ENCODE data around the gene FGF11. TPM values are rescaled to one million over a fixed set of nuclear protein-coding genes. Genes with fewer than 3 reads are reported as not detected.
A peak's percentile ranks its signal among the peaks of the same experiment; 100 is the strongest.

Gene FGF11
- total RNA-seq, result 10 to 100 TPM; 16.6 to 18.8 TPM

DNA sequence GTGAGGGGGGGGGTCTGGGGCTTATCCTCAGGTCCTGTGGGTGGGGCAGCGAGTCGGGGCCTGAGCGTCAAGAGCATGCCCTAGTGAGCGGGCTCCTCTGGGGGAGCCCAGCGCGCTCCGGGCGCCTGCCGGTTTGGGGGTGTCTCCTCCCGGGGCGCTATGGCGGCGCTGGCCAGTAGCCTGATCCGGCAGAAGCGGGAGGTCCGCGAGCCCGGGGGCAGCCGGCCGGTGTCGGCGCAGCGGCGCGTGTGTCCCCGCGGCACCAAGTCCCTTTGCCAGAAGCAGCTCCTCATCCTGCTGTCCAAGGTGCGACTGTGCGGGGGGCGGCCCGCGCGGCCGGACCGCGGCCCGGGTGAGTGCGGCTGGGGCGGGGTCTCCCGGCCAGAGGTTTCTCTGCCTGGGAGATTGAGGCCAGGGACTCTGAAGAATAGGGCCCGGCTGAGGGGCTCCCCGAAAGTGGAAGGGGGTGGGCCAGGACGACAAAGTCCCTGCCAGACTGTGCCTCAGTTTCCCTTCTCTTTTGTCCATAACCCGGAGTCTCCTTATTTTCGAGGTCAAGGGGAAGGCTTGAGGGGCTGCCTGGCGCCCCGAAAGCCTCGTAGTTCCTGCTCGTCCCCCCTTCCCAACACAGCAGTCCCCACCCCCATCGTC, at the start of gene FGF11:
FGF11 (plus strand) TSS at position 51 of the 651 bp plus-strand sequence; CDS start at position 160, 109 bp downstream.
- H3K36me3 Mint-ChIP-seq (ENCODE audit: low read depth), result peaks cover 22% of the 10 kb centered on the region
- ChIA-PET POLR2A (interaction anchor here (0.9 to 2.9 kb wide), 4 partner anchors 15 to 56 kb away, joined by 3 to 20 read pairs (median 3); no protein-coding TSS in a partner anchor), CTCF (interaction anchor here (0.7 to 6.5 kb wide), 8 partner anchors 13 to 150 kb away, joined by 4 to 78 read pairs (median 4); partner anchors contain the start of genes PLSCR3, SLC35G6, SOX15 and TMEM95)
- no peak for ATAC-seq
- peak within 1 kb of the TSS; percentile 95 for H3K4me3 Mint-ChIP-seq
- peaks cover 46% of the 10 kb centered on the region for H3K4me1 Mint-ChIP-seq (ENCODE audit: low read depth)
- H3K9me3 Mint-ChIP-seq (ENCODE audit: insufficient read depth), result no peaks in the 10 kb centered on the region
- H3K27me3 Mint-ChIP-seq (ENCODE audit: low read depth), result peaks cover 20% of the 10 kb centered on the region
- peak within 1 kb of the TSS; percentile 62 for H3K27ac Mint-ChIP-seq
- DNase-seq, result peak; percentile 29

DNA sequence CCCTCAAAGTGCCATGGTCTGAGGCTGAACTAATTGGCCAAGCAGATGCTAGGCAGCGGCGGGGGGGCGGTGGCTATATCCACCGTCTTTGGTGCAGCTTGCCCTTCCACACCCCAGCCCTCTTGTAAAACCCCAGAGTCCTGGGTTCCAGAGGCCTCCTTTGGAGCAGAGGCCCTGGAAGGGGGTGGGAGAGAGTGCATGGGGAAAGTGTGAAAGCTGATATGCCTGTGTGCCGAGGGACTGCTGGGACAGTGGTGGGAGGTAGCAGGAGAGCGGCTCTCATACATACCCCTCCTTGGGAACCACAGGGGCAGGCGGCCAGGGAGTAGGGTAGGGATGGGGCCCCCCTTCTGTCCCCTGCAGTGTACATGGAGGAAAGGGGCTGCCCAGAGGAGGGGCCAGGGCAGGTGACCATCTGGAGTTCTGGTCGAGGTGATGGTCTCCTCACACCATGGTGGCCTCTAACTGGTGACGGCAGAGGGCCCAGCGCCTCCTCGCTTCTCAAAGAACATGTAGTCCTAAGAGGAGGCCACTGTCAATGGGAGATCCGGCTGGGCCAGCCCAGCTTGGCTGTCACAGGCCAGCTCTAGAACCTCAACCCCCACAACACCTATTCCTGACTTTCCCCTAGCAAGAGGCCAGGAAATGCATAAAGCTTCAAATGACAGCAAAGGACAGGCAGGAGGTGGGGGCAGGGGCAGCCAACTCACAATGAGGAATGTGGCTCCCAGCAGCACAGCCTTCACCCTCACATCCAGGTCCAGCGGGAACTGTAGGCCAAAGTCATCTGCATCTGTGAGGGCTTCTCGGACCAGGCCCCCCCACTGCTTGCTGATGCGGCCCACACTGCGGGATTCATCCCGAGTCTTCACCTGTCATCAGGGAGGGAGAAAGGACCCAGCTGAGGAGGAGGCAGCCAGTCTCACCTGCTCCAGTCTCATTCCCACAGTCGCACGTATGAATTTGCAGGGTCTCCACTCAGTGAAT, 49.1 kb upstream of the FGF11 start:
- ATAC-seq (no peak), DNase-seq (no peak)
- Mint-ChIP-seq H3K36me3 (ENCODE audit: low read depth) (peaks cover 33% of the 10 kb centered on the region), H3K4me3 (no peak overlapping the region), H3K9me3 (ENCODE audit: insufficient read depth) (no peaks in the 10 kb centered on the region), H3K4me1 (ENCODE audit: low read depth) (peaks cover 26% of the 10 kb centered on the region), H3K27ac (no peak overlapping the region), H3K27me3 (ENCODE audit: low read depth) (no peaks in the 10 kb centered on the region)
- ChIA-PET CTCF (interaction anchor here (1.4 kb wide), 1 partner anchor 297 kb away, joined by 3 read pairs; the partner anchor contains the start of gene TP53), POLR2A (no interaction called here)

DNA sequence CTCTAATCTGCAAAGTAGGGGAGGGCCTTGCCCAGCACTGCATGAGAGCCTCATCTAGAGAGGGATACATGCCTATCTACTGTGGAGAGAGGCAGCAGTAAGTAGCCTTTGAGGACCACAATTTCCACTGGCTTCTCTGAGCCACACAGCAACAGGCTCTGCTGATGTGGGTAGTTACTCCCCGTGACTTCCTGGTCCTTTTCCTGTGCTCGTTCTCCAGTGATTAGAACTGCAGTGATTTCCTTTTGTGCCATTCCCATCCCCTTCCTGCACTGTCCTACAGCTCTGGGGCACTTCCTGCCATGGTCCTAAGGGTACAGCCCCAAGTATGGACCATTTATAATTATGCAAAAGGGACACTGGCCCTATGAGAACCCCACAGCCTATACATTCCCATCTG, 48.0 kb upstream of the FGF11 start:
- ATAC-seq, result no peak
- CTCF ChIA-PET, result no interaction called here
- H3K4me3 Mint-ChIP-seq, result no peak overlapping the region

DNA sequence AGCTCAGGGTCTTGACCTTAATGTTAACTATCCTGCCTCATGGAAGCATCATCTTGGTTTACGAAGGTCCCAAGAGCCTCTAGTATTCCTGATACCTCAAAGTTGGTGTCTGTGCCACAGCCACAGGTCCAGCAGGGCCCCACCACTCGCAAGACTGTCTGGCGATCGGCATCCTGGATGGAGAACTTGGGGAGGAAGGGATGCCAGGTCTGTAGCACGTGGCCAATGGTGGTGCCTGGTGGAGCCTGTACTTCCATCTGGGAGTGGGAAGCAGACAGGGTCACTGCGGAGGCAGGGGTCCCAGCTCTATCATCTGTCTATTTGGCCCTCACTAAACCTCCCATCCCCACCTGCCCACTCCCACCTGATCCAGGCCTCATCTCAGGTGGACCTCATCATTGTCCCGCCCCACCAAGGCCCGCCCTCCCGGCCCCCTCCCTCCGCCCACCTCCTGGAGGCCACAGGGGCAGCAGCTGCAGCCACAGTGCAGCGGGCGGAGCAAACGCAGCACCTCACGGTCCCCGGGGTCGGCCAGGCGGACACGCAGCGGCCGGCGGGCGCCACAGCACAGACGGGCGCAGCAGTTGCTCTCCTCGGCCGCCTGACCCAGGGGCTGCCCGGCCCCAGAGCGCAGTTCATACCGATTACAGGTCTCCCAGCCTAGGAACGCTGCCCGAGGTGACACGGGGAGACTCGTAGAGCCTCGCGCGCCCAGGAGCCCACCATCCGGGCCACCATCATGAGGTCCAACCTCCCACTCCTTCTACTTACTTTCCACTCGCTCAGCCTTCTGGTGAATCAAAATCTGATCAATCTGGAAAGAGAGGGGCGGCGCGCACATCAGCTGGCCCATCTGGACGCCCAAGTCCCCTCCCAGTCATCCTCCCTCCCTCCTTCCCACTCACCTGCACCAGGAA, 46.4 kb upstream of the FGF11 start:
- DNase-seq (no peak), ATAC-seq (no peak)
- ChIA-PET POLR2A (interaction anchor here (1.9 kb wide), 1 partner anchor 11 kb away, joined by 10 read pairs; the partner anchor contains the start of gene TMEM256), CTCF (interaction anchor here (2.4 kb wide), 1 partner anchor 11 kb away, joined by 6 read pairs; the partner anchor contains the start of gene TMEM256)
- peak overlapping the region; percentile 49 for H3K27ac Mint-ChIP-seq
- H3K4me3 Mint-ChIP-seq, result peak overlapping the region; percentile 92
- H3K4me1 Mint-ChIP-seq (ENCODE audit: low read depth), result peaks cover 26% of the 10 kb centered on the region
- H3K27me3 Mint-ChIP-seq (ENCODE audit: low read depth), result no peaks in the 10 kb centered on the region
- no peaks in the 10 kb centered on the region for H3K9me3 Mint-ChIP-seq (ENCODE audit: insufficient read depth)
- peaks cover 33% of the 10 kb centered on the region for H3K36me3 Mint-ChIP-seq (ENCODE audit: low read depth)

More for the DNA sequence above, 48.0 kb upstream of the FGF11 start:
- peaks cover 26% of the 10 kb centered on the region for H3K4me1 Mint-ChIP-seq (ENCODE audit: low read depth)
- POLR2A ChIA-PET, result no interaction called here
- H3K36me3 Mint-ChIP-seq (ENCODE audit: low read depth), result peaks cover 33% of the 10 kb centered on the region
- no peaks in the 10 kb centered on the region for H3K9me3 Mint-ChIP-seq (ENCODE audit: insufficient read depth)
- no peak overlapping the region for H3K27ac Mint-ChIP-seq
- no peaks in the 10 kb centered on the region for H3K27me3 Mint-ChIP-seq (ENCODE audit: low read depth)
- DNase-seq, result no peak

DNA sequence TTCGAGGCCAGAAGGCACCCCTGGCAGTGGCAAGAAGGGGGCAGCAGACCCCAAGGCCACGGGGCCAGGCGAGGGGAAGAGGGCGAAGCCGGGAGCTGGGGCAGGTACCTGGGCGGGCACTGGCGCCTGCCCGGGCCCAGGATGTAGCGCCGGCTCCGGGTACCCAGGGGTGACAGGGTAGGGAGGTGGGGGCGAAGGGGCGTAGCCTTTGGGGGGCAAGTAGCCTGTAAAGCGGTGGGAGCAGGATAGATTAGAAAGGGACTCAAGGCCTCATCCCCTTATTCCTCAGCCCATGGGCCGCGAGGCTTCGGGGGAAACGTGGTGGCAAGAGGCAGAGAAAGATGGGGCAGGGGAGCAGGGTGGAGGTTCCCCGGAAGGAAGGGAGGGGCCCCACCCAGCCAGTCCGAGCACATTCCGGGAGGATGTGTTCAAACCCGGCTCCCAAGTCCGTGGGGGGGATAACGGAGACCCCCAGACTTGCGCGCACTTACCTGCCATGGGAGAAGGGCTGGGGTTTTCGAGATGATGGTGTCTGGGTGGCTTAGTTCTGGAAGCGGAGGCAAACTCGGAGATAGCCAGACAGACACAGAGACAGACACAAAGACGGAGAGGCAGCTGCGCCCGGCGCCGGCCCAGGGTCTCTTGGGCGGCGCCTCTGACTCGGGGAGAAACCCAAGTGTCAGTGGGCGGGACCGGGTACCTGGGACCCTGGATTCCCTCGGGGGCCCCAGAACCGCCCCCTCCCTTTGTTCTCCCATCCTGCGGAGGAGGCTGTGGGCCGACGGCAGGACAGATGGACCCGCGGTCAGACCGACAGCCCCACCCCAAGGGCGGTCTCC, 45.5 kb upstream of the FGF11 start:
- ChIA-PET CTCF (interaction anchor here (0.7 to 2.4 kb wide), 5 partner anchors 10 to 64 kb away, joined by 3 to 6 read pairs (median 4); partner anchors contain the start of genes NEURL4, TMEM102, TMEM256 and TMEM95), POLR2A (interaction anchor here (1.9 kb wide), 1 partner anchor 10 kb away, joined by 10 read pairs; the partner anchor contains the start of gene TMEM256)
- H3K27me3 Mint-ChIP-seq (ENCODE audit: low read depth), result no peaks in the 10 kb centered on the region
- H3K4me1 Mint-ChIP-seq (ENCODE audit: low read depth), result peaks cover 26% of the 10 kb centered on the region
- no peaks in the 10 kb centered on the region for H3K9me3 Mint-ChIP-seq (ENCODE audit: insufficient read depth)
- DNase-seq, result peak; percentile 70
- peaks cover 33% of the 10 kb centered on the region for H3K36me3 Mint-ChIP-seq (ENCODE audit: low read depth)
- peak; percentile 64 for ATAC-seq
- H3K27ac Mint-ChIP-seq, result peak overlapping the region; percentile 87
- peak overlapping the region; percentile 92 for H3K4me3 Mint-ChIP-seq

DNA sequence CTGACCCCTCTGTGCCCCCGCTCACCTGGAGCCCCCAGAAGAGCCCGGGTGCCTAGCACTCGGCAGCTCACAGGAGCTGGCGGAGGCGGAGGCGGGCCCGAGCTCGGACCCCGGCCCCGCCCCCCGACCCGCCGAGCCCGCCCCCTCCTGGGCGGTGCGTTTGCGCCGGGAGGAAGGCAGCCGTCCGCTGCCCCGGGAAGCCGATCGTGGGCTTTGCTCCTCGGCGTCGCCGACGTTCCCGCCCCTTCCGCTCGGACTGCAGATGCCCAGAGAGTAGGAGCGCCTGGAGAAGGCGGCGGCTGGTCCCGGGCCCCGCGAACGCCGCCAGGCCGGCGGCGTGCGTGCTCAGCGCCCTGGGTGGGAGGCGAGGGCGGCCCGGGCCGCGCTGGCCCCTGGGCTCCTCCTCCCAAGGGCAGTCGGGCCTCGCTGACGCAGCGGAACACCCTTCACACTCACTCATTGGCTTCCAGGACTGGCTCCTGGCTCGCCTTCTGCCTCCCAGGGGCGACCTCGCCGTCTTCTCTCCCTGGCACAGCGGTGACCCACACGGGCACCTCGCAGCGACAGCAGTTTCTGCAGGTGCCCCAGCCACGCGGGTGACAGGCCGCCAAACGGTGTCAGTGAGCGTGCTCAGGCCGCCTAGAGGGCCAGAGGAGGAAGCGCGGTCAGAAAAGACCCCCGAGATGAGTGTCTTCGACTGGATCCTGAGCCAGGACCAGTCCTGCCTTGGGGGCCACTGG, 44.7 kb upstream of the FGF11 start, which contains the start of gene PLSCR3:
PLSCR3 (minus strand) TSS at position 74 of the 740 bp plus-strand sequence. CDS start 415 bp downstream, outside the sequence.
- peak within 1 kb of the TSS; percentile 92 for H3K4me3 Mint-ChIP-seq
- H3K27ac Mint-ChIP-seq, result peak within 1 kb of the TSS; percentile 94
- ChIA-PET POLR2A (interaction anchor here (1.9 kb wide), 1 partner anchor 9 kb away, joined by 10 read pairs; the partner anchor contains the start of gene TMEM256), CTCF (interaction anchor here (0.7 to 2.4 kb wide), 6 partner anchors 9 to 97 kb away, joined by 3 to 6 read pairs (median 4); partner anchors contain the start of genes NEURL4, TMEM102, TMEM256 and TMEM95)
- peaks cover 25% of the 10 kb centered on the region for H3K36me3 Mint-ChIP-seq (ENCODE audit: low read depth)
- DNase-seq (peak; percentile 82), ATAC-seq (peak; percentile 91)
- H3K9me3 Mint-ChIP-seq (ENCODE audit: insufficient read depth), result no peaks in the 10 kb centered on the region
- peaks cover 23% of the 10 kb centered on the region for H3K4me1 Mint-ChIP-seq (ENCODE audit: low read depth)
- H3K27me3 Mint-ChIP-seq (ENCODE audit: low read depth), result no peaks in the 10 kb centered on the region

DNA sequence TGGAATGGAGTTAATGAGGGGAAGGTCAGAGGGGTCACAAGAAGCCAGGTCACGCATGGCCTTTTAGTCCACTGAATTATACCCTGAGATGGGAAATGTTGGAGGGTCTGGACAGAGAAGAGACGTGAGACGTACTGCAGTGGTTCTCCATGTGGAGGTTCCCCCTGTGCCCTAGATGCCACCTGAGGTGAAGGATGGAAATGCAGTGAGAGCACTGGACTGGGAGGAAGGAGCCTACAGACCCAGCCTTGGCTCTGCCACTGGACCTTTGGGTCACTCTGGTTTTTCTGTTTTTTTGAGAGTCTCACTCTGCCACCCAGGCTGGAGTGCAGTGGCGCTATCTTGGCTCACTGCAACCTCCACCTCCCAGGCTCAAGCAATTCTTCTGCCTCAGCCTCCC, 43.2 kb upstream of the FGF11 start:
- H3K4me1 Mint-ChIP-seq (ENCODE audit: low read depth), result peaks cover 23% of the 10 kb centered on the region
- ChIA-PET CTCF (no interaction called here), POLR2A (no interaction called here)
- no peaks in the 10 kb centered on the region for H3K27me3 Mint-ChIP-seq (ENCODE audit: low read depth)
- ATAC-seq (no peak), DNase-seq (no peak)
- H3K9me3 Mint-ChIP-seq (ENCODE audit: insufficient read depth), result no peaks in the 10 kb centered on the region
- H3K36me3 Mint-ChIP-seq (ENCODE audit: low read depth), result peaks cover 17% of the 10 kb centered on the region
- no peak overlapping the region for H3K4me3 Mint-ChIP-seq
- H3K27ac Mint-ChIP-seq, result no peak overlapping the region

DNA sequence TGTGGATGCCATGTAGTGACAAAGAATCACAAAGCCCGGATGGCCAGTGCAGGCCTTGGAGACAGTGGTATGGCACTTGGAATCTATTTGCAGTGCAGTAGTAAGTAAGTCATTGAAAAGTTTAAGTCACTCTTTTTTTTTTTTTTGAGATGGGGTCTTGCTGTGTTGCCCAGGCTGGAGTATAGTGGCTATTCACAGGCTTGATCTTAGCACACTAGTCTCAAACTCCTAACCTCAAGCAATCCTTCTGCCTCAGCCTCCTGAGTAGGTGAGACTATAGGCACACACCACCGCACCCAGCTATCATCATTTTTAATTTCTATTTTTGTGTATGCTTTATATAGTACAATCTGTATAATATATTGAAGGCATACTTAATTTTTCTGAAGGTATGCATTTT, 40.7 kb upstream of the FGF11 start:
- H3K27ac Mint-ChIP-seq, result no peak overlapping the region
- H3K4me1 Mint-ChIP-seq (ENCODE audit: low read depth), result peaks cover 16% of the 10 kb centered on the region
- ATAC-seq, result no peak
- no peak overlapping the region for H3K4me3 Mint-ChIP-seq
- H3K36me3 Mint-ChIP-seq (ENCODE audit: low read depth), result peaks cover 2% of the 10 kb centered on the region
- POLR2A ChIA-PET, result interaction anchor here (0.9 kb wide), 1 partner anchor 33 kb away, joined by 4 read pairs; no protein-coding TSS in a partner anchor
- CTCF ChIA-PET, result interaction anchor here (0.6 kb wide), 1 partner anchor 37 kb away, joined by 4 read pairs; the partner anchor contains the start of gene TMEM102
- no peaks in the 10 kb centered on the region for H3K27me3 Mint-ChIP-seq (ENCODE audit: low read depth)
- no peaks in the 10 kb centered on the region for H3K9me3 Mint-ChIP-seq (ENCODE audit: insufficient read depth)
- DNase-seq, result no peak

DNA sequence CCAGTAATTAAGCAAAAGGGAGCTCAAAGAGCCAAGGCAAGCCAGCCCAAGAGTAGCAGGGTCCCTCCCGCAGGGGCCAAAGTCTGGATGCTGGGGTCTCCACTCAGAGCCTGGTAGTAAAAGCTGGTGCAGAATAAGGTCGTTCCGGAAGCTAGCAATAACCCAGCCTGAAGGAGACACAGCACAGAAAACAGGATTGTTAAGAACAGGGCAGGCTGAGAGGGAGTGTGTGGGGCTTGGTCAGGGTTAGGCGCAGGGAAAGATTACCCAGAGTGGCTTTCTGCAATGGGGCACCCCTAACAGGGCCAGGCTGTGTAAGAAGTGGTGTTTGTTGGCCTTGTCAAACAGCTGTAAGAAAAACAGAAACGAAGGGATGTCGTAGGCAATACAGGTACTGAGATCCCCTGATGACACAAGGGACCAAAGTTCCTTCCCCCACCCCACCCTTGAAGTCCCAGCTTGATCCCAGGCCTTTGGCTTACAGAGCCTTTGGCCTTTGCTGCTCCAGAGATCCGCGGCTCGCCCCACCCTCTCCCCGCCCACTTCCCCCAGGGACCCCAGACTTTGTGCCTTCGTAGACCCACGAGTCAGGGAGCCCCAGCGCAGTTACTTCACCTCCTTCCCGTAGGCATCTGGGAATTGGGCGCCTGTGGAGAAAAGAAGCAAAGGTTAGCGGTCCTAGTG, 36.1 kb upstream of the FGF11 start:
- CTCF ChIA-PET, result interaction anchor here (0.6 to 3.8 kb wide), 7 partner anchors 10 to 122 kb away, joined by 3 to 22 read pairs (median 4); partner anchors contain the start of genes PLSCR3, SLC2A4, TMEM102 and TMEM95
- POLR2A ChIA-PET, result interaction anchor here (0.6 to 2.2 kb wide), 7 partner anchors 9 to 171 kb away, joined by 3 to 10 read pairs (median 4); partner anchors contain the start of genes NEURL4, PLSCR3 and POLR2A
- Mint-ChIP-seq H3K9me3 (ENCODE audit: insufficient read depth) (no peaks in the 10 kb centered on the region), H3K4me3 (peak overlapping the region; percentile 95), H3K4me1 (ENCODE audit: low read depth) (peaks cover 18% of the 10 kb centered on the region), H3K36me3 (ENCODE audit: low read depth) (peaks cover 2% of the 10 kb centered on the region), H3K27ac (peak overlapping the region; percentile 94), H3K27me3 (ENCODE audit: low read depth) (peaks cover 9% of the 10 kb centered on the region)
- DNase-seq (peak; percentile 49), ATAC-seq (no peak)

Measured in activated CD8-positive, alpha-beta T cell treated with anti-CD3 and anti-CD28 coated beads, Interleukin-2, amount 10 ng/mL, durations not matched to agents 7 days and 5 days (primary cell).